SK-N-MC (cell line): Measurements from ENCODE around the gene GPRIN1.

Experiments
- EZH2 ChIP-seq: fragments of 200-600 bp; sonication (generic); IDR thresholded peaks from one replicate; pipeline ENCODE4 v1.6.1; 2017; ENCODE audit warnings: antibody characterized with exemption
- POLR2AphosphoS5 ChIP-seq: IDR thresholded peaks from 2 replicates; pipeline ENCODE4 v1.6.1; 2012; ENCODE audit warnings: mild to moderate bottlenecking, low read depth, low read length, borderline replicate concordance

DNA sequence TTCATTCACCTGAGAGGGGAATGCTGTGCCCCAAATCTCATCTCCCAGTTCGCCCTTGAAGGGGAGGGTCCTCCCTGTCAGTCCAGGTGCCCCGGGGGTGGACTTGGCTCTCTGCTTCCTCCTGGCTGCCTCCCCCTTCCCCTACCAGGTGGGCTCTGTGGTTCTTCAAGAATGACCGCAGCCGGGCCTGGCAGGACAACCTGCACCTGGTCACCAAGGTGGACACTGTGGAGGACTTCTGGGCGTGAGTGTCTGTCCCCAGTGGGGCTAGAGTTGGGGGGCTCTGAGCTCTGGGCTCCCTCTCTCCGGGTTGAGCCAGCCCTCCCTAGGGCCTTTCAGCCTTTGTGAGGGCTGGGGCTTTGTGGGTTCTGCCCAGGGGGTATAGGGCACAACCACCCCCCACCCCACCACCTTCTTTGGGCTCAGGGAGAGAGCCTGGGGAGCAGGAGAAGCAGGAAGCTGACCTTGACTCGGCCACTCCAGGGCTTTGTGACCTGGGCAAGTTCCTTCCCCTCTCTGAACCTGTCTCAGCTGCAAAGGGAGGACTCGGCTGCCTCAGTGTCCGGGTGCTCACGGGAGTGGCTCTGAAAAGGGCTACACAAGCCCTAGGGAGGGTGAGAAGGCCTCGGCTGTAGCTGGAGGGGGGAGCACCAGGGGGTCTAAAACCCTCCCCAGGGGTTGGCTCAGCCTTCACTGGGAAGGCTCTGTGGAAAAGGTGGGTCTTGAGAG is 33.7 kb upstream of the GPRIN1 start:
- TF ChIP-seq POLR2AphosphoS5 = no peak
- TF ChIP-seq EZH2 = no peak
